CD4-positive, alpha-beta T cell treated with Interferon gamma for 1 hour (primary cell): ENCODE measurements around the gene RSU1.
"Not testable (repeated sequence)": the region's sequence is repeated elsewhere in the genome, so short reads cannot be mapped to it uniquely, and the experiment has no call there.

ENCODE experiments used
- DNase-seq: peaks from one replicate; pipeline ENCODE4 v3.0.0-alpha.2; 2020

RSU1 gene

GRCh38 chr10:16817125-16818019, at the start of gene RSU1:
Gene RSU1, minus strand, starts transcription at chr10:16817424. Its CDS starts 343 bp downstream, at chr10:16817081.
- peak; percentile 100 for DNase-seq

GRCh38 chr10:16866541-16867275, 49.5 kb upstream of the RSU1 start:
- DNase-seq: no peak

GRCh38 chr10:16865766-16866165, 48.5 kb upstream of the RSU1 start:
- DNase-seq: no peak

GRCh38 chr10:16863766-16864165, 46.5 kb upstream of the RSU1 start:
- no peak for DNase-seq

- no peak for DNase-seq
Measured at GRCh38 chr10:16857419-16857818, 40.2 kb upstream of the RSU1 start.

GRCh38 chr10:16856567-16856966, 39.3 kb upstream of the RSU1 start:
- no peak for DNase-seq

GRCh38 chr10:16856092-16856491, 38.9 kb upstream of the RSU1 start:
- no peak for DNase-seq

GRCh38 chr10:16854623-16855022, 37.4 kb upstream of the RSU1 start:
- DNase-seq: no peak

GRCh38 chr10:16853809-16854208, 36.6 kb upstream of the RSU1 start:
- no peak for DNase-seq

GRCh38 chr10:16853201-16853600, 36.0 kb upstream of the RSU1 start:
- no peak for DNase-seq

- no peak for DNase-seq
Measured at GRCh38 chr10:16852624-16853023, 35.4 kb upstream of the RSU1 start.

- no peak for DNase-seq
Measured at GRCh38 chr10:16848562-16849154, 31.4 kb upstream of the RSU1 start.

GRCh38 chr10:16847644-16848043, 30.4 kb upstream of the RSU1 start:
- DNase-seq: no peak

GRCh38 chr10:16845248-16845647, 28.0 kb upstream of the RSU1 start:
- DNase-seq: no peak

- no peak for DNase-seq
Measured at GRCh38 chr10:16843252-16843870, 26.1 kb upstream of the RSU1 start.

- DNase-seq: peak; percentile 18
Measured at GRCh38 chr10:16835228-16835627, 18.0 kb upstream of the RSU1 start.

GRCh38 chr10:16832351-16833080, 15.3 kb upstream of the RSU1 start:
- no peak for DNase-seq

GRCh38 chr10:16828701-16829175, 11.5 kb upstream of the RSU1 start:
- DNase-seq: no peak

- peak; percentile 48 for DNase-seq
Measured at GRCh38 chr10:16828114-16828568, 10.9 kb upstream of the RSU1 start.

GRCh38 chr10:16827474-16827873, 10.2 kb upstream of the RSU1 start:
- DNase-seq: not testable (repeated sequence)

GRCh38 chr10:16822726-16823360, 5.6 kb upstream of the RSU1 start:
- no peak for DNase-seq

- no peak for DNase-seq
Measured at GRCh38 chr10:16822027-16822426, 4.8 kb upstream of the RSU1 start.
